GM21367 (cell line): ENCODE results near the gene DIABLO.
"Not testable (repeated sequence)": the region's sequence is repeated elsewhere in the genome, so short reads cannot be mapped to it uniquely, and the experiment has no call there.

Source experiments
- ATAC-seq: cut with Tn5 transposase; IDR thresholded peaks from one replicate; pipeline ENCODE4 v1.9.1; 2021; ENCODE audit not compliant: unreplicated experiment

DIABLO gene

DNA sequence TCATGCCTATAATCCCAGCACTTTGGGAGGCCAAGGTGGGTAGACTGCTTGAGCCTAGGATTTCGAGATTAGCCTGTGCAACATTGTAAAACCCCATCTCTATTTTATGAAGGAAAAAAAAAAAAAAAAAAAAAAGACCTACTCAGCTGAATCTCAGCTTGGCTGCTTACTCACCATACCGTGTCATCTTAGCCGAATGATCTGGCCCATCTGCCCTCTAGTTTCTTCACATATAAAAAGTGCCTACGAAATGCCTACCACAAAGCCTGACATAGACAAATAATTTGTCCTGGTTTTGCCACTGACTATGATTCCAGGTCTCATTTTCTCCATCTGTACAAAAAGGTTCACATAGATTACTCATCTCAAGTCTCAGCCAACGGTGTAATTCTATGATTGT, 10.1 kb downstream of the DIABLO start:
- no peak for ATAC-seq

DNA sequence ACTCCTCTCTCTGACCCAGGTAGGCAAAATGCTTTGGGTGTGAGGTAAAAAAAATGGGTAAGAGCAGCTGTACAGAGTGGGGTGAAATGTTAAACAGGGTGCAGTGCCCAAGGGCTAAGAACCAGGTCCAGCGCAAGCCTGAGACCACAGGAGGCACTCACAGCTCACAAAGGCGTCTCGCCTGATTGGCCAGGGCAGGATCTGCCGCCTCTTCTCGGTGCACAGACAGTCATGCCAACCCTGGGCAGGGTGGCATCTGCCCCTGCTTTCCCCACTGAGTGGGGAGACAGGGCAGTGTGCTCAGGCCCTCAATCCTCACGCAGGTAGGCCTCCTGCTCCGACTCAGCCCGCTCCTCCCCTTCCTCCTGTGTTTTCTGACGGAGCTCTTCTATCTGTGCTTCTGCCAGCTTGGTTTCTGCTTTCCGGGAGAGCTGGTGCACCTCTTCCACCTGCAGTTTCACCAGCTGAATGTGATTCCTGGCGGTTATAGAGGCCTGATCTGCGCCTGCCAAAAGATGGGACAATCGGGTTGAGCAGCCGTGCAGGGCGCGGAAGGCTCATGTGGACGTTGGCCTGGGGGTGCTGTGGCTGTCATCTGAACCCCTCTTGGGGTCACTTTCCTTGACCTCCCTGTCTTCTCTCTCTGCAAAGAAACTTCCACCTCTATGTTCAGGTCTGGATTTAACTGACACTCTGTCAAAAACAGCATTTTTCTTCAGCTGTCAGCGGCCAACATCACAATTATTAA, 17.6 kb downstream of the DIABLO start:
- no peak for ATAC-seq

DNA sequence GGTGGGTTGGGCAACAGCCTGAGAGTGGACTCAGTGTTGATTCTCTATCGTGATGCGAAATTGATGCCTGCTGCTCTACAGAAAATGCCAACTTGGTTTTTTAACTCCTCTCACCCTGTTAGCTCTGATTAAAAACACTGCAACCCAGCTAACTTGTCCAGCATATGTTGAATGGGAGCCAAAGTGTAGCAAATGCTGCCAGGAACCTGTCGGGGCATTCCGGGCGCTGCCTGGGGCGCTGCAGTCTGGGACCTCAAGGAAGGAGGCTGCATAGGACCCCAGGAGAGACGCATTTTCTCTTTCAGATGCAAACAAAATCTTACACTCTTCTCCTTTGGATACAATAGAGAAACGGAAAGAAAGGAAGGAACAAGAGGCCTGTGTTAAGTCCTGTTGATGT, 18.5 kb downstream of the DIABLO start:
- ATAC-seq: no peak

DNA sequence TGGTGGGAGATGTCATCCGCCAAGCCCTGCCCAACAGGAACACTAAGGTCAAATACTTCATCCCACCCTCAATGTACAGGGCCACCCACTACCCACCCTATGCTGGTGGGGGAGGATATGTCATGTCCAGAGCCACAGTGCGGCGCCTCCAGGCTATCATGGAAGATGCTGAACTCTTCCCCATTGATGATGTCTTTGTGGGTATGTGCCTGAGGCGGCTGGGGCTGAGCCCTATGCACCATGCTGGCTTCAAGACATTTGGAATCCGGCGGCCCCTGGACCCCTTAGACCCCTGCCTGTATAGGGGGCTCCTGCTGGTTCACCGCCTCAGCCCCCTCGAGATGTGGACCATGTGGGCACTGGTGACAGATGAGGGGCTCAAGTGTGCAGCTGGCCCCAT, 18.9 kb downstream of the DIABLO start:
- no peak for ATAC-seq

DNA sequence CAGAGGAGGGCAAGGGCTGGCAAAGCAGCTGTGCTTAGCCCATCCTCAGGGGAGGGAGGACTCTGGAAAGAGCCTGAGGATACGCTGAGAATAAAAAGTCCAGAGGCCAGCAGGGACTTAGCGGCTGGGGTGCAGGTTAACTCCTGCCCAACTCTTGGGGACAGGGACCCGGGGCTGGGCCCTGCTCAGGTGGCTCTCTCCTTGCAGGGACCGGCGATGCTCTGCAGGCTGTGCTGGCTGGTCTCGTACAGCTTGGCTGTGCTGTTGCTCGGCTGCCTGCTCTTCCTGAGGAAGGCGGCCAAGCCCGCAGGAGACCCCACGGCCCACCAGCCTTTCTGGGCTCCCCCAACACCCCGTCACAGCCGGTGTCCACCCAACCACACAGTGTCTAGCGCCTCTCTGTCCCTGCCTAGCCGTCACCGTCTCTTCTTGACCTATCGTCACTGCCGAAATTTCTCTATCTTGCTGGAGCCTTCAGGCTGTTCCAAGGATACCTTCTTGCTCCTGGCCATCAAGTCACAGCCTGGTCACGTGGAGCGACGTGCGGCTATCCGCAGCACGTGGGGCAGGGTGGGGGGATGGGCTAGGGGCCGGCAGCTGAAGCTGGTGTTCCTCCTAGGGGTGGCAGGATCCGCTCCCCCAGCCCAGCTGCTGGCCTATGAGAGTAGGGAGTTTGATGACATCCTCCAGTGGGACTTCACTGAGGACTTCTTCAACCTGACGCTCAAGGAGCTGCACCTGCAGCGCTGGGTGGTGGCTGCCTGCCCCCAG, 19.6 kb downstream of the DIABLO start:
- ATAC-seq: no peak

DNA sequence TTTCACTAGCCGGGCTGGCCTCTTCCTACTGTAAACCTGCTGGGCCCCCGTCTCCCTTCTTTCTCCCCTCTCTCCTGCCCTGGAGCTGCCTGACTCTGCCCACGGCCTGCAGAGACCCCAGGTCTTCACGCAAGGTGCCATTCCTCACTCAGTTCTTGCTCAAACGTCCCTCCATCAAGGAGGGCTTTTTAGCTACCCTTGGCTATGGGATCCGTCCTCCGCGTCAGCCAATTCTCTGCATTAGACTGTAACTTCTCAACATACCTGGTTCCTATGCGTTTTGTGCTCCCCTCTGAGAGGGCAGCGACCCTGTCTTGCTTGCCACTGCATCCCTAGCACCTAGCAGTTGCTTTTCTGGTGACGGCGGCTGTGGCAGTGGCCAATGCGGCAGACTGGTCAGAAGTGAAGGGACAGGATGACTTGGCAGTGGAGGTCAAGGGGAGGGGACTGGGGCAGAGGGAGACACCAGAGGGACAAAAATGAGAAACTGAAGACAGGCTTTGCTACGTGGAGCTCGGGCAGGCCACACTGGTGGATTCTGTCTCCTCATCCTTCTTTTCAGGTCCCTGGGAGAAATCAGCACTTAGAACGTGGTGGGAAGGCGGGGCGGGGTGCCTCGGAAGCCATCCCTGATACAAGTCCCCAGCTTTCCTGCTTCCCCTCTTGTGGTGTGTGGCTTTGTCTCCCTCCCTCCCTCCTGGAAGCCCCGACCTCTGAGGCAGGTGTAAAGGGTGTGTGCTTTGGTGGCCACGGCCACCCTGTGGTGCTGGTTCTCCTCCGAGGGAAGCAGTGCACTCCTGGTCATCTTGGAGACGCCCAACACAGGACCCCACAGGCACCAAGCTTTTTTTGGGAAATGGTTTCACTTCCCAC, 20.6 kb downstream of the DIABLO start:
- no peak for ATAC-seq

DNA sequence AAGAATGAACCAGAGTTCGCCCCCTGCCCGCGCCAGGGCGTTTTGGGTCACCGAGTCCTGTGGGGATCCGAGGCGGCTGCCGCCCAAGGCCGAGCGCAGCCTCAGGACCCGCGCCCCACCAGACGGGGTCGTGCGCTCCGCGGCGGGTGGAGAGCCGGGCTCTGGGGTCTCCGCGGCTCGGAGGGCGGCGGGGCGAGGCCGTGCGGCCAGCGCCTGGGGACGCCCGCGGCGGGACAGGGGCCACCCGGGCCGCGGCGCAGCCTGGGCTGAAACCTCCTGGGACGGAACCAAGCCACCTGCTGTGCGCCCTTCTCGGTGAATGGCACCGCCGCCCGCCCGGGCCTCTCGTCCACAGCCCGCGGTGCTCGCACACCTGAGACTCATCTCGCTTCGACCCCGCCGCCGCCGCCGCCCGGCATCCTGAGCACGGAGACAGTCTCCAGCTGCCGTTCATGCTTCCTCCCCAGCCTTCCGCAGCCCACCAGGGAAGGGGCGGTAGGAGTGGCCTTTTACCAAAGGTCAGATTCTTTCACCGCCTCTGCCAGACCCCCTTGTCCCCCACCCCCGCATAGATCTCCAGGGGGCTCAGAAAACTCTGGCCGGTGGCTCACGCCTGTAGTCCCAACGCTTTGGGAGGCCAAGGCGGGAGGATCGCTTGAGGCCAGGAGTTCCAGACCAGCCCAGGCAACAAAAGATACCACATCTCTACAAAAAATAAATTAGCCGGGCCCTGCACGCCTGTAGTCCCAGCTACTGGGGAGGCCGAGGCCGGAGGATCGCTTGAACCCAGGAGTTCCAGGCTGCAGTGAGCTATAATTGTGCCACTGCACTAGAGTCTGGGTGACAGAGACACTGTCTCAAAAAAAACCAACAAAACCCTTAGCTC, 21.4 kb downstream of the DIABLO start:
- ATAC-seq: no peak

DNA sequence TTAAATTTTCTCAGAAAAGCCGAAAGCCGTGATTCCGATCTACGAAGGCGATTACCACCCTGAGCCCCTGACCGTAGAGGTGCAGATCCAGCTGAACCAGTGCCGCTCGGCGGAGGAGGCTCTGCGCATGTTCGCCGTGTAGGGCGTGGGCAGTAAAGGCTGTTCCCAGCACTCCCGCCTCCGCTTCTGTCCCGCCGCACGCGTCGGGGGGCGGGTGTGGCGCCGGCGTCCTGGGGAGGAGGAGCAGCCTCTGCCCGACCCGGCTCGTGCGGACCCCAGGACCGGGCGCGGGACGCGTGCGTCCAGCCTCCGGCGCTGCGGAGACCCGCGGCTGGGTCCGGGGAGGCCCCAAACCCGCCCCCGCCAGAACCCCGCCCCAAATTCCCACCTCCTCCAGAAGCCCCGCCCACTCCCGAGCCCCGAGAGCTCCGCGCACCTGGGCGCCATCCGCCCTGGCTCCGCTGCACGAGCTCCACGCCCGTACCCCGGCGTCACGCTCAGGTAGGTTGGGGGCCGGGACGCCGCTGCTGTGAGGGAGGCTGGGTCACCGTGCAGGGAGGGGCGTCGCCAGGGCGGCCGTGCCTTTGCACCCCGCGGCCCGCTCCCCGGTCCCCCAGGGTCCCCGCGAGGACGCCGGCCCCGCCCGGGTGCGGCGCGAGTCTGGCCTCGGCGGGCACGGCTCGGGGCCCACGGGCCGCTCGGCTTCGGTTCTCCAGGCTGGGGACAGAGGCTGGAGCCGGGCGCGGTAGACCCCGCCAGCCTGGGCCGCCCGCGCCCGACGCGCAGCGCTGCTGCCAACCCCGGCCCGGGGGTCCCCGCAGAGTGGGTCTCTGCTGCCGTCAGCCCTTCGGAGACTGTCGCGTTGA, 22.3 kb downstream of the DIABLO start, which contains the start of gene B3GNT4:
B3GNT4 (plus strand) TSS at position 409 of the 866 bp plus-strand sequence. CDS start 910 bp downstream, outside the sequence.
- ATAC-seq: no peak

DNA sequence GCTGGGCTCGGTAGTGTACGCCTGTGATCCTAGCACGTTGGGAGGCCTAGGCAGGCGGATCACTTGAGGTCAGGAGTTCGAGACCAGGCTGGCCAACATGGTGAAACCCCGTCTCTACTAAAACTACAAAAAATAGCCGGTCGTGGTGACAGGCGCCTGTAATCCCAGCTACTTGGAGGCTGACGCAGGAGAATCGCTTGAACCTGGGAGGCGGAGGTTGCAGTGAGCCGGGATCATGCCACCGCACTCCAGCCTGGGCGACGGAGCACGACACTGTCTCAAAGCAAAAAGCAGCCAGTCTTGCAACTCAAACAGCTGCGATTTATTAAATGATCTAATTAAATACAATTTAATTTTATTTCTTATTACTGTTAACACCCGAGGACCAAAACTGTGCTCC, 23.0 kb downstream of the DIABLO start:
- ATAC-seq: not testable (repeated sequence)

DNA sequence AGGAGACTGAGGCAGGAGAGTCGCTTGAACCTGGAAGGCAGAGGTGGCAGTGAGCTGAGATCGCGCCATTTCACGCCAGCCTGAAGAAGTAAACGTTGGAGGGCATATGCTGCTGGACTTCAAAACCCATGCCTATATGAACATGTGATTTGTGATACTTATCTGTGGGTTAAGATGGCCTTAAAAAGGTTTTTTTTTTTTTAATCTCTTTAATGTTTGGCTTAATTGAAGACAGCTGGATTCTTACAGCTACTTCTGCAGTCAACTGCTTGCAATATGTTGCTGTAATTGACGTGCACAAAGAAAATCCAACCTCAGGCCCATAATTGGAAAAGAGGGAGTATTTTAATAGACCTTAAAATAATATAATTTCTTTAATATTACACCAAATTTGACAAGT, 23.8 kb downstream of the DIABLO start:
- no peak for ATAC-seq

DNA sequence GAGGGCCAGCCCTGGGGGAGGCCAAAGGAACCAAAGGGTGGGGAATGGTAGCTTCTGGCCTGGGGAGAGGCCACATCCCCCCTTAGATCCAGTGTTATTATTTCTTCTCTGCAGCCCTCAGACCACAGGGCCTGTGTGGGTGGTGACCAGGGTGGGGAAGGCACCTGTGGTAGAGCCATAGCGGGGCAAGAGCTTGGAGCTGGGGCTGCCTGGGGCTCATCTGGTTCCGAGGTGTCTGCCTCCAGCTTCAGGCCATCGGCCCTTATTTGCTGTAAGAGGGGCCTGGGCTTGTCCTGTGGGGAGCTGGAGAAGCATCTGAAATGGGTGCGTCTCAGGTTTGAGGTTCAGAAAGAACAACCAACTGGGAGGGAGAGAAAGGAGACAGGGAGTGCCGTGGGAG, 24.5 kb downstream of the DIABLO start:
- no peak for ATAC-seq

DNA sequence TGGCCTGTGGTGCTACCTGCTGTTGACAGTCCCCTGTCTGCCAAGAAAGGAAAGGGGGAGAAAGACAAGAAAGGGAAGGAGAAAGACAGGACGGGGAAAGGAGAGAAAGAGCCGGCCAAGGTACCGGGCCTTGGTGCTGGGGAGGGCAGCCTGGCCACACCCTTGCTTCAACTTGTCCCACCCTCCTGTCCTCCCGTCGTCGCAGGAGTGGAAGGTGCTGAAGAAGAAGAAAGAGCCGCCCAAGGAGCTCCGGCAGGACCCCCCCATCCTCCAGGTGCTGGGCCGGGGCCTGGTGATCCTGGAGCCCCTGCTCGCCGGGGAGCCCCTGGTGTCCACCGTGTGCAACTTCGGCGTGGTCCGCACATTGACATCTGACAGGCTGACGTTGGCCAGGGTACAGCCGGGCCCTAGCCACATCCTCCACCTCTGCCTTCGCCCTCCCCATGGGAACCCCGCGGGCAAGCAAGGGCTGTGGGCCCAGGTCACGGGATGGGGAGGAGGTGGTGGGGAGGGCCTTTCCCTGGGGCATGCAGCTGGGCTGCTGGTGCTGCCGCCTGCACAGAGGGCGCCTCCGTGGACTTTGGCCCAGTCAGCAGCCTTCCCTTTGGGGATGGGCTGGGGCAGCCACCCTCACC, 25.2 kb downstream of the DIABLO start:
- no peak for ATAC-seq

DNA sequence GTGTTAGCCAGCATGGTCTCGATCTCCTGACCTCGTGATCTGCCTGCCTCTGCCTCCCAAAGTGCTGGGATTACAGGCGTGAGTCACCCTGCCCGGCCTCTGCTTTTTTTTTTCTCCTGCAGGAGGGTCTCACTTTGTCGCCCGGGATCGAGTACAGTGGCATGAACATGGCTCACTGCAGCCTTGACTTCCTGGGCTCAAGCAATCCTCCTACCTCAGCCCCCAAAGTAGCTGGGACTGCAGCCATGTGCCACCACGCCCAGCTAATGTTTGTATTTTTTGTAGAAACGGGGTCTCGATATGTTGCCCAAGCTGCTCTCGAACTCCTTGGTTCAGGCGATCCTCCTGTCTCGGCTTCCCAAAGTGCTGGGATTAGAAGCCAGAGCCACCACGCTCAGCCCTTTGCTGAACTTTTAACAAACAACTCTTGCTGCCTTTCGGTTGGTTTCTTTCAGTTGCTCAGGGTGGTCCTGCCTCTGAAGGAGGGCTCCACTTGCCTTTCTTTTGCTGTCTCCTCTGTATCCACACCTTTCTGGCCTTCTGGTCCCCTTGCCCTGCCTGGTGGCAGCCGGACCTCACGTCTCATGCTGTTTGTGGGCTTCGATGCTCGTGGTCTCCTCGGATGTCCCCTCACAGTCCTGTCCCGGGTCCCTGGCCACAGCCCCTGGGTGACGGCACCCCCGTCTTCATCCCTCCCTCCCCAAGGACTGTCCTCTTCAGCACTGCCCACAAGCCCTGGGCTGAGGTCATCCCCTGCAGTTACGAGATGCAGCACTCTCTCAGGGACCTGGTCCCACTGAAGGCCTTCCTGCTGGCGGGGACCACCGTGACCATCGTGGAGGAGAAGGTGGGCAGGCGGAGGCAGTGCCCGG, 26.1 kb downstream of the DIABLO start:
- no peak for ATAC-seq

DNA sequence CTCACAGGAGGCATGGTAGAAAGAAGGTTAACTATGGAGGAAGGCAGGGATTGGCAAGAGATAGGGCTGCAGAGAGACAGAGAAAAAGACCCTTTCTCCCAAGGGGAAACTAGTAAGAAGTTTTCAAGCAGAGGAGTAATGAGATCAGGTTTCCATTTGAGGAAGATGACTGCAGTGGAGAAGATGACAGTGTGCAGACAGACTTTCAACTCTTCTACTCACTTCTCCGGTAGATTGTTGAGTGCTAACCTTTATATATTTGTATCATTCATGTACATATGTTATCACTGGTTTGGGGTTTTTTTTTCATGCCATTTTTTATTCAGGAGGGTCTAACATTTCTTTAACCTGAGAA, 28.3 kb downstream of the DIABLO start:
- ATAC-seq: no peak

DNA sequence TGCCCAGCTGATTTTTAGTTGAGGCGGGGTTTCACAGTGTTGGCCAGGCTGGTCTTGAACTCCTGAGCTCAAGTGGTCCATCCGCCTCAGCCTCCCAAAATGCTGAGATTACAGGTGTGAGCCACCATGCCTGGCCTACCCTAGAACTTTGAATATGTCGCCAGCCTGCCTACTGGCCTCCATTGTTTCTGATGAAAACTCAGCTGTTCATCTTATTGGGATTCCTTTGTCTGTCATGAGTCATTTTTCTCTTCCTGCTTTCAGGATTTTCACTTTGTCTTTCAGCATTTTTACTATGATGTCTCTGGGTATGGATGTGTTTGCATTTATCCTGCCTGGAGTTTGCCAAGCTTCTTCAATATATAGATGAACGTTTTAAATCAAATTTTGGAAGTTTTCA, 30.4 kb downstream of the DIABLO start:
- ATAC-seq: no peak

DNA sequence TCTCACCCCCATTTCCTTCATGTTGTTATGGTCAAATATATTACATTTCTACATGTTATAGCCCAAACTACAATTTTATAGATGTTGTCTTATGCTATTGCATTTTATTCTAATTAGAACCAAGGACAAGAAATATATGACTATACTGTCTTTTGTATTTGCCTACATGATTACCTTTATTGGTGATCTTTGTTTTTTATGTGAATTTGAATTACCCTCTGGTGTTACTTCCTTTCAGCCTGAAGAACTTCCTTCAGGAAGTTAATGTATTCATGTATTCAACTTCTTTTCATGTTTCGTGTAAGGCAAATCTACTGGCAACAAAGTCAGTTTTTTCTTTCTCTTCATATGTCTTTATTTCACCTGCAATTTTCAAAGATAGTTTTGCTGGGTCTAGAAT, 31.0 kb downstream of the DIABLO start:
- ATAC-seq: no peak

DNA sequence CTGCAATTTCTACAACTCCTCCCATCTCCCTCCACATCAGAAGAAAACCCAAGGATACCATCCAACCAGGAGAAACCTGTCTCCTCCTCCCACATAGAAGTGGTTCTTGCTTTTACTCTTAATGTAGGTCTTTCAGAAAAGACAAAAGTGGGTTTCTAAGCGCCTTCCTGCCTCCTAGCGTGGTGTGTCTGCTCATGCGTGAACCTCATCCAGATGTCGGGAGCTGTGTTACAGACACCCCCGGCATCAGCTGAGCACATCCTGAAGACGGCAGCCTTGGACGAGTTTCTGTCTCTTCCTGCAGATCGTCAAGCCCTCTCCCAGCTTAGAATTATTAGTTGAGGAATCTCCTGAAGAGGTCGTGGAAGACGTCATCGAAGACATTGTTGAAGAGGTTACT, 33.4 kb downstream of the DIABLO start:
- ATAC-seq: no peak
